ENCODE data around the gene FUT4. TPM values are rescaled to one million over a fixed set of nuclear protein-coding genes. Genes with fewer than 3 reads are reported as not detected.

The FUT4 gene
- total RNA-seq, 1 donor from 2014 or later: 13.4 TPM

DNA sequence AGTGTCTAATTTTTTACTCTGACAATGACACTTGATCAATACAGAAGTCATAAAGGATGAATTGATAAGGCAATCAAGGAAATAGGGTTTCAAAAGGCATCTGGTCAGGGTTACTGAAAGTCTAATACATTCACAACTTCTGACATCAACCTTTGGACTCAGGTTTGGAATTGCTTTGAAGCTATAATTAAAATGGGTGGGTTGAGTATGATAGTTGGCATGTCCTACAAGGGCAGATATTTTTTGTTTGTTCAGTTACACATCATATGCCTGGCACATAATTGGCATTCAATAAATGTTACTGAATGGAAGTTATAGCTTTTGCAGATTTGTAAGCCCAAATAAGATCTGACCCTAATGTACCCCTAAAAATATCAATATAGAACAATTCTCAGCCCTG, 7.3 kb upstream of the FUT4 start:
- no peaks in the 10 kb centered on the region for H3K36me3 ChIP-seq (ENCODE audit: control insufficient read depth, insufficient read depth, low read length)
- H3K27me3 ChIP-seq (ENCODE audit: control insufficient read depth, insufficient read depth, low read length): no peaks in the 10 kb centered on the region
- no peak overlapping the region for H3K4me3 ChIP-seq (ENCODE audit: low read depth, low read length)
- TF ChIP-seq, protein P1, sequence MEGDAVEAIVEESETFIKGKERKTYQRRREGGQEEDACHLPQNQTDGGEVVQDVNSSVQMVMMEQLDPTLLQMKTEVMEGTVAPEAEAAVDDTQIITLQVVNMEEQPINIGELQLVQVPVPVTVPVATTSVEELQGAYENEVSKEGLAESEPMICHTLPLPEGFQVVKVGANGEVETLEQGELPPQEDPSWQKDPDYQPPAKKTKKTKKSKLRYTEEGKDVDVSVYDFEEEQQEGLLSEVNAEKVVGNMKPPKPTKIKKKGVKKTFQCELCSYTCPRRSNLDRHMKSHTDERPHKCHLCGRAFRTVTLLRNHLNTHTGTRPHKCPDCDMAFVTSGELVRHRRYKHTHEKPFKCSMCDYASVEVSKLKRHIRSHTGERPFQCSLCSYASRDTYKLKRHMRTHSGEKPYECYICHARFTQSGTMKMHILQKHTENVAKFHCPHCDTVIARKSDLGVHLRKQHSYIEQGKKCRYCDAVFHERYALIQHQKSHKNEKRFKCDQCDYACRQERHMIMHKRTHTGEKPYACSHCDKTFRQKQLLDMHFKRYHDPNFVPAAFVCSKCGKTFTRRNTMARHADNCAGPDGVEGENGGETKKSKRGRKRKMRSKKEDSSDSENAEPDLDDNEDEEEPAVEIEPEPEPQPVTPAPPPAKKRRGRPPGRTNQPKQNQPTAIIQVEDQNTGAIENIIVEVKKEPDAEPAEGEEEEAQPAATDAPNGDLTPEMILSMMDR (IDR thresholded peaks at IDR 0.05; ENCODE audit: insufficient read depth, low read length, poor library complexity, severe bottlenecking): no peak
- DNase-seq (ENCODE audit: low read depth): no peak

DNA sequence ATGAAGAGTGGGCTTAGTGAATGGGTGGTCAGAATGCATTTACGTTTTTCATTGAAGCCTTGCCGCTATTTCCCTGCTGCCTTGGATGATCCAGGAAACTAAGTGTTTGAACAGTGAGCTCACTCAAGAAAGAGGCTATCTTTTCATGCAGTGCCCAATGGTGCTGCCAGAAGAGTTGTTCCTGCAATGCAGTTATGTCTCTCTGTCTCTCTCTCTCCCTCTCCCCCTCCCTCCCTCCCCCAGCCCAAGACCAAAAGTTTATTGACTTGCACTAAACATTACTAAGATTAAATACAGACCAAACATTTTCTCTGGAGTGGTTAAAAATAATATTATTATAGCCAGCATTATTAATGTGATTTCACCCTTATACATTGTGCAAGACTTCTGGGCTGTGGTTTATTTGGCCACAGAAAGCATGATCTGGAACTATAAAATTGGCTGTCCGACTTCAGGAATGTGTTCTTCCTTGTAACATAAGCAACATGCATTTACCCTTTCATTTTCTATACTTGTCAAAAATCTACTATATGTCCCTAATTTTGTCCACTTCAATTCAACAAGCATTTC, 6.6 kb upstream of the FUT4 start:
- Histone ChIP-seq H3K4me3 (ENCODE audit: low read depth, low read length) (no peak overlapping the region), H3K36me3 (ENCODE audit: control insufficient read depth, insufficient read depth, low read length) (no peaks in the 10 kb centered on the region), H3K27me3 (ENCODE audit: control insufficient read depth, insufficient read depth, low read length) (no peaks in the 10 kb centered on the region)
- TF ChIP-seq, protein P1 (IDR thresholded peaks at IDR 0.05; ENCODE audit: insufficient read depth, low read length, poor library complexity, severe bottlenecking): no peak
- no peak for DNase-seq (ENCODE audit: low read depth)

DNA sequence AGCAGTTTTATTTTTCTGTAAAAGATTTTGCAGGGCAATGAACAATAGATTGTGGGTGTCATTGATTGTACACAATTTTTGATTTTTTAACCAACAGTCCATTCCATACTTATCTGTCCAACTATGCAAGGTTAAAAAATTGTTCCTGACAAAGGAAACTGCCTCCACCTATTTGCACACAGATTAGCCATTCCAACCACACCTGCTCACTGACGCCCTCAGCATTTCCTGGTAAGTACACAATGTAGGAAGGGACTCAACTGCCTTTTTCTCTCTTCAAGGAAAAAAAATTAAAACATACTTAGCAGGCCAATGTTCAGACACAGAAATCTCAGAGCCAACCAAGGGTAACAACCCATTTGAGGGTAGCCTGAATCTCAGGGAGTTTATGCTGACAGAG, 4.3 kb upstream of the FUT4 start:
- H3K4me3 ChIP-seq (ENCODE audit: low read depth, low read length): no peak overlapping the region
- TF ChIP-seq, protein P1 (IDR thresholded peaks at IDR 0.05; ENCODE audit: insufficient read depth, low read length, poor library complexity, severe bottlenecking): no peak
- no peak for DNase-seq (ENCODE audit: low read depth)
- H3K36me3 ChIP-seq (ENCODE audit: control insufficient read depth, insufficient read depth, low read length): no peaks in the 10 kb centered on the region
- no peaks in the 10 kb centered on the region for H3K27me3 ChIP-seq (ENCODE audit: control insufficient read depth, insufficient read depth, low read length)

DNA sequence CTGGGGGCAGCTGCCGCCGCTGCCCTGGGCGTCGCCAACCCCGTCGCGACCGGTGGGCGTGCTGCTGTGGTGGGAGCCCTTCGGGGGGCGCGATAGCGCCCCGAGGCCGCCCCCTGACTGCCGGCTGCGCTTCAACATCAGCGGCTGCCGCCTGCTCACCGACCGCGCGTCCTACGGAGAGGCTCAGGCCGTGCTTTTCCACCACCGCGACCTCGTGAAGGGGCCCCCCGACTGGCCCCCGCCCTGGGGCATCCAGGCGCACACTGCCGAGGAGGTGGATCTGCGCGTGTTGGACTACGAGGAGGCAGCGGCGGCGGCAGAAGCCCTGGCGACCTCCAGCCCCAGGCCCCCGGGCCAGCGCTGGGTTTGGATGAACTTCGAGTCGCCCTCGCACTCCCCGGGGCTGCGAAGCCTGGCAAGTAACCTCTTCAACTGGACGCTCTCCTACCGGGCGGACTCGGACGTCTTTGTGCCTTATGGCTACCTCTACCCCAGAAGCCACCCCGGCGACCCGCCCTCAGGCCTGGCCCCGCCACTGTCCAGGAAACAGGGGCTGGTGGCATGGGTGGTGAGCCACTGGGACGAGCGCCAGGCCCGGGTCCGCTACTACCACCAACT, 1.0 kb downstream of the FUT4 start:
- no peaks in the 10 kb centered on the region for H3K36me3 ChIP-seq (ENCODE audit: control insufficient read depth, insufficient read depth, low read length)
- H3K27me3 ChIP-seq (ENCODE audit: control insufficient read depth, insufficient read depth, low read length): no peaks in the 10 kb centered on the region
- TF ChIP-seq, protein P1 (IDR thresholded peaks at IDR 0.05; ENCODE audit: insufficient read depth, low read length, poor library complexity, severe bottlenecking): no peak
- H3K4me3 ChIP-seq (ENCODE audit: low read depth, low read length): peak overlapping the region; percentile 58
- no peak for DNase-seq (ENCODE audit: low read depth)

DNA sequence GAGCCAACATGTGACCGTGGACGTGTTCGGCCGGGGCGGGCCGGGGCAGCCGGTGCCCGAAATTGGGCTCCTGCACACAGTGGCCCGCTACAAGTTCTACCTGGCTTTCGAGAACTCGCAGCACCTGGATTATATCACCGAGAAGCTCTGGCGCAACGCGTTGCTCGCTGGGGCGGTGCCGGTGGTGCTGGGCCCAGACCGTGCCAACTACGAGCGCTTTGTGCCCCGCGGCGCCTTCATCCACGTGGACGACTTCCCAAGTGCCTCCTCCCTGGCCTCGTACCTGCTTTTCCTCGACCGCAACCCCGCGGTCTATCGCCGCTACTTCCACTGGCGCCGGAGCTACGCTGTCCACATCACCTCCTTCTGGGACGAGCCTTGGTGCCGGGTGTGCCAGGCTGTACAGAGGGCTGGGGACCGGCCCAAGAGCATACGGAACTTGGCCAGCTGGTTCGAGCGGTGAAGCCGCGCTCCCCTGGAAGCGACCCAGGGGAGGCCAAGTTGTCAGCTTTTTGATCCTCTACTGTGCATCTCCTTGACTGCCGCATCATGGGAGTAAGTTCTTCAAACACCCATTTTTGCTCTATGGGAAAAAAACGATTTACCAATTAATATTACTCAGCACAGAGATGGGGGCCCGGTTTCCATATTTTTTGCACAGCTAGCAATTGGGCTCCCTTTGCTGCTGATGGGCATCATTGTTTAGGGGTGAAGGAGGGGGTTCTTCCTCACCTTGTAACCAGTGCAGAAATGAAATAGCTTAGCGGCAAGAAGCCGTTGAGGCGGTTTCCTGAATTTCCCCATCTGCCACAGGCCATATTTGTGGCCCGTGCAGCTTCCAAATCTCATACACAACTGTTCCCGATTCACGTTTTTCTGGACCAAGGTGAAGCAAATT, 1.8 kb downstream of the FUT4 start:
- Histone ChIP-seq H3K4me3 (ENCODE audit: low read depth, low read length) (peak overlapping the region; percentile 58), H3K27me3 (ENCODE audit: control insufficient read depth, insufficient read depth, low read length) (no peaks in the 10 kb centered on the region), H3K36me3 (ENCODE audit: control insufficient read depth, insufficient read depth, low read length) (no peaks in the 10 kb centered on the region)
- no peak for DNase-seq (ENCODE audit: low read depth)
- TF ChIP-seq, protein P1 (IDR thresholded peaks at IDR 0.05; ENCODE audit: insufficient read depth, low read length, poor library complexity, severe bottlenecking): no peak
